Neutrophil (primary cell): ENCODE results near the gene VENTX.

Experiments
- H3K27ac ChIP-seq: fragments of 200-600 bp; sonication (generic); 2 replicates; pipeline ENCODE4 v1.5.1; 2016; ENCODE audit warnings: mild to moderate bottlenecking, moderate library complexity
- H3K27me3 ChIP-seq: fragments of 200-600 bp; sonication (generic); 2 replicates; pipeline ENCODE4 v1.6.0; 2016; ENCODE audit warnings: mild to moderate bottlenecking
- H3K36me3 ChIP-seq: fragments of 200-600 bp; sonication (generic); 2 replicates; pipeline ENCODE4 v1.5.1; 2017
- H3K4me1 ChIP-seq, 2 experiments: fragments of 200-600 bp in 1 of 2; sonication (generic) in 1 of 2; 1 replicate in 1 of 2; 2 replicates in 1 of 2; pipeline versions ENCODE4 v1.5.1 to v1.6.1; 2013 to 2016; ENCODE audit warnings: low read depth in 1 of 2, low read length in 1 of 2, mild to moderate bottlenecking in 1 of 2, moderate library complexity in 1 of 2; ENCODE audit not compliant: control insufficient read depth in 1 of 2, insufficient read depth in 1 of 2
- H3K4me3 ChIP-seq, 2 experiments: fragments of 200-600 bp in 1 of 2; sonication (generic) in 1 of 2; 1 replicate in 1 of 2; 2 replicates in 1 of 2; pipeline ENCODE4 v1.5.1; 2013 to 2016; ENCODE audit warnings: low read depth in 1 of 2, low read length in 1 of 2, mild to moderate bottlenecking in 1 of 2, moderate library complexity in 1 of 2
- H3K9me3 ChIP-seq: fragments of 200-600 bp; sonication (generic); 2 replicates; pipeline ENCODE4 v1.5.1; 2016
- TF ChIP-seq, protein P1 (sequence below): fragments of 200-600 bp; sonication (generic); IDR thresholded peaks from 2 replicates; pipeline ENCODE4 v1.5.1; 2016; ENCODE audit warnings: antibody characterized with exemption

Gene VENTX

DNA sequence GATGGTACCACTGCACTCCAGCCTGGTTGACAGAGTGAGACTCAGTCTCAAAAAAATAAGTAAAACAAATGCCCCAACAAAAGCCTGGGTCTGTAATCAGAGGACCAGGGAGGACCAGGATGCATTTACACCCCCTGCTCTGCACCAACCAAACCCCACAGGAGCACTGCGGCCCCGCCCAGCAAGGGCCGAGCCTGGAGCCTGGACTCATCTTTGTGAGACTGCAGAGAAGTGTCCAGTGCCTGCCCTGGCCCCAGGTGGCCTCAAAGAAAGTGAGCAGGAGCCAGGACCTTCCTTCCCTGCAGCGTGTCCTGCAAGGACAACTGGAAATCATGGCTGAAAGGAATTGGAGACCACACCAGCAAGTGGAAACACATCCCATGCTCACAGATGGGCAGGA, 46.0 kb upstream of the VENTX start:
- no peak overlapping the region for H3K4me3 ChIP-seq
- TF ChIP-seq, protein P1, sequence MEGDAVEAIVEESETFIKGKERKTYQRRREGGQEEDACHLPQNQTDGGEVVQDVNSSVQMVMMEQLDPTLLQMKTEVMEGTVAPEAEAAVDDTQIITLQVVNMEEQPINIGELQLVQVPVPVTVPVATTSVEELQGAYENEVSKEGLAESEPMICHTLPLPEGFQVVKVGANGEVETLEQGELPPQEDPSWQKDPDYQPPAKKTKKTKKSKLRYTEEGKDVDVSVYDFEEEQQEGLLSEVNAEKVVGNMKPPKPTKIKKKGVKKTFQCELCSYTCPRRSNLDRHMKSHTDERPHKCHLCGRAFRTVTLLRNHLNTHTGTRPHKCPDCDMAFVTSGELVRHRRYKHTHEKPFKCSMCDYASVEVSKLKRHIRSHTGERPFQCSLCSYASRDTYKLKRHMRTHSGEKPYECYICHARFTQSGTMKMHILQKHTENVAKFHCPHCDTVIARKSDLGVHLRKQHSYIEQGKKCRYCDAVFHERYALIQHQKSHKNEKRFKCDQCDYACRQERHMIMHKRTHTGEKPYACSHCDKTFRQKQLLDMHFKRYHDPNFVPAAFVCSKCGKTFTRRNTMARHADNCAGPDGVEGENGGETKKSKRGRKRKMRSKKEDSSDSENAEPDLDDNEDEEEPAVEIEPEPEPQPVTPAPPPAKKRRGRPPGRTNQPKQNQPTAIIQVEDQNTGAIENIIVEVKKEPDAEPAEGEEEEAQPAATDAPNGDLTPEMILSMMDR: no peak
- H3K36me3 ChIP-seq: no peaks in the 10 kb centered on the region
- no peak overlapping the region for H3K27ac ChIP-seq
- no peaks in the 10 kb centered on the region for H3K9me3 ChIP-seq
- peaks cover 9% of the 10 kb centered on the region for H3K27me3 ChIP-seq
- no peaks in the 10 kb centered on the region for H3K4me1 ChIP-seq

DNA sequence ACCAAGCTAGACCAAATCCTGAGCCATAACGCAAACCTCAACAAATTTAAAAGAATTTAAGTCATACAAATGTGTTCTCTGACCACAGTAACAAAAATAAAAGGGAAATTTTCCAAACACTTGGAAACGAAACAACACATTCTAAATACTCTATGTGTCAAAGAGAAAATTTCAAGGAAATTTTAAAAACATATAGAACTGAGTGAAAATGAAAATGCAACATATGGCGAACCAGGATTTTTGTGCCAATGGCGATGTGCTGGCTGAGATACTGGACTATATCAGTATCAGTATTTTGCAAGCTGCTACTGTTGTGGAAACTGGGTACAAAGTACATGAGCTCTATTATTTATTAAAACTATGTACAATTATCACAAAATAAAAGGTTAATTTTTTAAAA, 43.5 kb upstream of the VENTX start:
- Histone ChIP-seq H3K4me3 (no peak overlapping the region), H3K4me1 (no peaks in the 10 kb centered on the region), H3K27ac (no peak overlapping the region), H3K36me3 (no peaks in the 10 kb centered on the region), H3K9me3 (no peaks in the 10 kb centered on the region), H3K27me3 (peaks cover 9% of the 10 kb centered on the region)
- TF ChIP-seq, protein P1: no peak

DNA sequence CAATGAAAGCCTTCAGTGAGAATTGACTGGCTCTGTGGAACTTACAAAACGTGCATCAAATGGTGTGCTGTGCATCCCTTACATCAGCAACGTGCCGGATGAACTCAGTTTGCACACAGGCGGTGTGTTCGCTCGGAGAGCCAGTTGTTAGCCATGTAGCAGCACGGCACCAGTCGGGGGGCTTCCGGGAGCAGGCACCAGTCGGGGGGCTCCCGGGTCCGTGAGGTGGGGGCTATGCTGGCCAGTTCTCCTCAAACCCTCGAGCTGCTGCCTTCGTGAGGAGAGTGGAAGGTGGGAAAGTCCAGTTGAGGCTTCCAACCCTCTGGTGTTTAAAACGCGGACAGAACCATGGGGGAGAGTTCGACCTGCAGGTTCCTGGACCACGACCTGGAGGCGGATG, 42.6 kb upstream of the VENTX start:
- H3K4me1 ChIP-seq: no peaks in the 10 kb centered on the region
- peaks cover 9% of the 10 kb centered on the region for H3K27me3 ChIP-seq
- no peaks in the 10 kb centered on the region for H3K36me3 ChIP-seq
- TF ChIP-seq, protein P1: no peak
- H3K9me3 ChIP-seq: no peaks in the 10 kb centered on the region
- H3K27ac ChIP-seq: no peak overlapping the region
- H3K4me3 ChIP-seq: no peak overlapping the region

DNA sequence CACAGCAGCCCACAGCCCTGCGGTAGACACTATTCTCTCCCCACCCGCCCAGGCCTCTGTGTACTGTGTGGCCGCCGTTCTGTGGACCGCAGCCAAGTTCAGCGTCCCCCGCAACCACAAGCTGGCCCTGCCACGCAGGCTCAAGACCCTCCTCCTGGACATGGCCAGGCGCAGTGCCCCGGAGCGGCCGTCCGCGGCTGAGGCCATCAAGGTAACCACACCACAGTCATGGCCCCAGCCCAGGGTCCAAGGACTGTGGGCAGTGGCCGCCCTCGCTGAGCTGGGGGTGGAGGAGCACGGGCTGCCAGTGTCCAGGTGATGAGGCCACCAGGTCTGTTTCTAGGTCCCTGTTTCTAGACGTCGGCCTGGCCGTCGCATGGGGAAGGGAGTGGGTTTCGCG, 42.0 kb upstream of the VENTX start:
- H3K4me1 ChIP-seq: no peaks in the 10 kb centered on the region
- no peaks in the 10 kb centered on the region for H3K9me3 ChIP-seq
- TF ChIP-seq, protein P1: no peak
- peaks cover 9% of the 10 kb centered on the region for H3K27me3 ChIP-seq
- H3K36me3 ChIP-seq: no peaks in the 10 kb centered on the region
- H3K4me3 ChIP-seq: no peak overlapping the region
- no peak overlapping the region for H3K27ac ChIP-seq

DNA sequence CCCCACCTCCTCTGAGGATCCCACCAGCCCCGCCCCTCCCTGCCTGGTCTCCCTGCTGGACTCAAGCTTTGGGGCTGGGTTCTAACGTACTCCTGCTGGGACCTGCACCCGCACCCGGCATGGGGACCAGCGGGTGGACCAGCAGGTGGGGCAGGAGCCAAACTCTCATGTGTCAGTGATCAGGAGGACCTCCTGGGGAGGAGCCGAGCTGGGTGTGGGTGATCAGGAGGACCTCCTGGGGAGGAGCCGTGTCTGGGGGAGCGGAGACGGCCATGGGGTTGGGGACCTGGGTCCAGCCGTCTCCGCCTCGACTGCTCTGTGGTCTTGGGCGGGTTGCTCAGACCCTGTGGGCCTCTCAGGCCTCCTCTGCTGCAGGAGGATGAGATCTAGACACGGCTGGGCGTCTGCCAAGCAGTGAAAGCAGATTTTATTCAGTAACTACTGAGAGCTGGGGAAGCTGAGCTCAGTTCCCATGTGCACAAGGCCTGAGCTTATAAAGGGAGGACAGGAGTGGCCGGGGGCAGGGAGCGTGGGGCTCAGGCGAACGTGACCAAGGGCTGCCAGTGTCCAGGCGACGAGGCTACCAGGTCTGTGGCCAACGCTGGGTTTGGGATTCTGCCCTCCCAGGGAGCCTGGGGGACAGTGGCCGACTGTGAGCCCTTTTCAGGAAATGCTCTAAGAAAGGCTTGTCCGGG, 41.3 kb upstream of the VENTX start:
- Histone ChIP-seq H3K27me3 (peaks cover 9% of the 10 kb centered on the region), H3K36me3 (no peaks in the 10 kb centered on the region), H3K4me1 (no peaks in the 10 kb centered on the region), H3K27ac (no peak overlapping the region), H3K4me3 (no peak overlapping the region), H3K9me3 (no peaks in the 10 kb centered on the region)
- TF ChIP-seq, protein P1: no peak
